ENCODE results near the gene CDH3.

CDH3 gene

DNA sequence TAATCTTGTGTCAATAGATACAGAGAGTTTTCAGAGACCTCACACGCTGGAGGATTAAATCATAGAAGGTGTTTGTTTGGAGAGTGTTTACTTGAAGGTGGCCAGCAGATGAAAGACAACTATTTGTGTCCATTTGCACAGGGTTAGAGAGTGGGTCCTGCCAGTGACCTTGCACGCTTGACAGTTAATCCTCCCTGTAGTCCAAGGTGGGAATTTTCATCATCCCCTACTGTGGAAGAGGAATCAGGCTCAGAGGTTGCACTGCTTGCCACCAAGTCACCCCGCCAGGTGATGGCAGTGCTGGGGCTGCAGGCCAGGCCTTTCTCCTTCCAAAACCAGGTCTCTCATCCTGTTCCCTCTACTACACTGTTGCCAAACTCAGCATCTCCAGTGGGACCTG is 104.3 kb downstream of the CDH3 start:
- DNase-seq (ENCODE audit: low spot score), result no peak
- TF ChIP-seq, protein P1, sequence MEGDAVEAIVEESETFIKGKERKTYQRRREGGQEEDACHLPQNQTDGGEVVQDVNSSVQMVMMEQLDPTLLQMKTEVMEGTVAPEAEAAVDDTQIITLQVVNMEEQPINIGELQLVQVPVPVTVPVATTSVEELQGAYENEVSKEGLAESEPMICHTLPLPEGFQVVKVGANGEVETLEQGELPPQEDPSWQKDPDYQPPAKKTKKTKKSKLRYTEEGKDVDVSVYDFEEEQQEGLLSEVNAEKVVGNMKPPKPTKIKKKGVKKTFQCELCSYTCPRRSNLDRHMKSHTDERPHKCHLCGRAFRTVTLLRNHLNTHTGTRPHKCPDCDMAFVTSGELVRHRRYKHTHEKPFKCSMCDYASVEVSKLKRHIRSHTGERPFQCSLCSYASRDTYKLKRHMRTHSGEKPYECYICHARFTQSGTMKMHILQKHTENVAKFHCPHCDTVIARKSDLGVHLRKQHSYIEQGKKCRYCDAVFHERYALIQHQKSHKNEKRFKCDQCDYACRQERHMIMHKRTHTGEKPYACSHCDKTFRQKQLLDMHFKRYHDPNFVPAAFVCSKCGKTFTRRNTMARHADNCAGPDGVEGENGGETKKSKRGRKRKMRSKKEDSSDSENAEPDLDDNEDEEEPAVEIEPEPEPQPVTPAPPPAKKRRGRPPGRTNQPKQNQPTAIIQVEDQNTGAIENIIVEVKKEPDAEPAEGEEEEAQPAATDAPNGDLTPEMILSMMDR (IDR thresholded peaks at IDR 0.05; ENCODE audit: extremely low read depth, missing control alignments), result no peak
